H7 (cell line): Measurements from ENCODE around the gene EVC. TPM values are rescaled to one million over a fixed set of nuclear protein-coding genes. Genes with fewer than 3 reads are reported as not detected.

ENCODE experiments used
- DNase-seq: peaks from one replicate; pipeline ENCODE4 v3.0.0; 2012
- H3K27me3 ChIP-seq: 2 replicates; pipeline ENCODE4 v1.6.0; 2011; ENCODE audit warnings: mild to moderate bottlenecking, low read length; ENCODE audit not compliant: control insufficient read depth, insufficient read depth
- H3K36me3 ChIP-seq: replicated peaks from 2 replicates; pipeline ENCODE4 v1.5.1; 2011; ENCODE audit warnings: low read length; ENCODE audit not compliant: control insufficient read depth, insufficient read depth
- H3K4me3 ChIP-seq: 2 replicates; pipeline ENCODE4 v1.5.1; 2011; ENCODE audit warnings: low read depth, mild to moderate bottlenecking, control low read depth, low read length, moderate library complexity; ENCODE audit not compliant: insufficient read depth
- total RNA-seq: library from RNA; depleted of rRNA; stranded (reverse); fragments of >200 nt; shearing (Covaris generic); gene quantifications from 2 replicates; pipeline ENCODE4 v1.2.3, GENCODE V29; 2014

Gene EVC
- total RNA-seq, 1 experiment from 2014 or later, result 4.5 TPM

GRCh38 chr4:5753366-5753765 lies 42.4 kb downstream of the EVC start:
- peaks cover 10% of the 10 kb centered on the region for H3K36me3 ChIP-seq
- H3K4me3 ChIP-seq, result no peak overlapping the region
- H3K27me3 ChIP-seq, result no peaks in the 10 kb centered on the region
- no peak for DNase-seq

GRCh38 chr4:5753766-5754528 lies 42.9 kb downstream of the EVC start:
- no peak for DNase-seq
- Histone ChIP-seq H3K4me3 (no peak overlapping the region), H3K27me3 (no peaks in the 10 kb centered on the region), H3K36me3 (peaks cover 10% of the 10 kb centered on the region)

GRCh38 chr4:5754529-5754881 lies 43.5 kb downstream of the EVC start:
- Histone ChIP-seq H3K4me3 (no peak overlapping the region), H3K27me3 (no peaks in the 10 kb centered on the region), H3K36me3 (peaks cover 10% of the 10 kb centered on the region)
- DNase-seq, result no peak

- H3K4me3 ChIP-seq, result no peak overlapping the region
- no peak for DNase-seq
- peaks cover 10% of the 10 kb centered on the region for H3K36me3 ChIP-seq
- no peaks in the 10 kb centered on the region for H3K27me3 ChIP-seq
Observed at GRCh38 chr4:5755161-5755560, 44.2 kb downstream of the EVC start.

- H3K4me3 ChIP-seq, result no peak overlapping the region
- DNase-seq, result no peak
- no peaks in the 10 kb centered on the region for H3K27me3 ChIP-seq
- peaks cover 9% of the 10 kb centered on the region for H3K36me3 ChIP-seq
Observed at GRCh38 chr4:5755679-5756078, 44.7 kb downstream of the EVC start.

GRCh38 chr4:5756271-5756670 lies 45.3 kb downstream of the EVC start:
- Histone ChIP-seq H3K36me3 (peaks cover 9% of the 10 kb centered on the region), H3K4me3 (no peak overlapping the region)

GRCh38 chr4:5757091-5757490 lies 46.1 kb downstream of the EVC start:
- Histone ChIP-seq H3K36me3 (peaks cover 9% of the 10 kb centered on the region), H3K4me3 (no peak overlapping the region), H3K27me3 (no peaks in the 10 kb centered on the region)
- DNase-seq, result peak; percentile 61

More at GRCh38 chr4:5756271-5756670, 45.3 kb downstream of the EVC start:
- no peak for DNase-seq
- no peaks in the 10 kb centered on the region for H3K27me3 ChIP-seq

GRCh38 chr4:5757536-5757935 lies 46.5 kb downstream of the EVC start:
- DNase-seq, result no peak
- H3K36me3 ChIP-seq, result peaks cover 9% of the 10 kb centered on the region
- no peak overlapping the region for H3K4me3 ChIP-seq
- H3K27me3 ChIP-seq, result no peaks in the 10 kb centered on the region

GRCh38 chr4:5757954-5758353 lies 47.0 kb downstream of the EVC start:
- Histone ChIP-seq H3K36me3 (peaks cover 9% of the 10 kb centered on the region), H3K27me3 (no peaks in the 10 kb centered on the region), H3K4me3 (no peak overlapping the region)
- no peak for DNase-seq

- no peak overlapping the region for H3K4me3 ChIP-seq
- H3K27me3 ChIP-seq, result no peaks in the 10 kb centered on the region
- peaks cover 8% of the 10 kb centered on the region for H3K36me3 ChIP-seq
- DNase-seq, result no peak
Observed at GRCh38 chr4:5758741-5759140, 47.7 kb downstream of the EVC start.

GRCh38 chr4:5759236-5760075 lies 48.5 kb downstream of the EVC start:
- H3K27me3 ChIP-seq, result no peaks in the 10 kb centered on the region
- no peak overlapping the region for H3K4me3 ChIP-seq
- no peak for DNase-seq
- H3K36me3 ChIP-seq, result peaks cover 7% of the 10 kb centered on the region

- DNase-seq, result no peak
- H3K27me3 ChIP-seq, result no peaks in the 10 kb centered on the region
- no peak overlapping the region for H3K4me3 ChIP-seq
- H3K36me3 ChIP-seq, result peaks cover 6% of the 10 kb centered on the region
Observed at GRCh38 chr4:5760246-5760645, 49.2 kb downstream of the EVC start.

GRCh38 chr4:5760936-5761480 lies 50.0 kb downstream of the EVC start:
- DNase-seq, result no peak
- H3K4me3 ChIP-seq, result no peak overlapping the region
- peaks cover 5% of the 10 kb centered on the region for H3K36me3 ChIP-seq
- no peaks in the 10 kb centered on the region for H3K27me3 ChIP-seq

GRCh38 chr4:5770051-5770450 lies 59.0 kb downstream of the EVC start:
- Histone ChIP-seq H3K36me3 (no peaks in the 10 kb centered on the region), H3K4me3 (no peak overlapping the region), H3K27me3 (no peaks in the 10 kb centered on the region)
- no peak for DNase-seq
